Prostate gland (tissue), 2 donors: ENCODE measurements around the gene TPSD1. TPM values are rescaled to one million over a fixed set of nuclear protein-coding genes. Genes with fewer than 3 reads are reported as not detected.

Experiments used
- DNase-seq: peaks from one replicate; pipeline ENCODE4 v3.0.0-alpha.2; 2019; ENCODE audit warnings: low spot score
- H3K27ac ChIP-seq, 2 donors: fragments of 200-600 bp; sonication (generic); 2 replicates each; pipeline ENCODE4 v1.5.1; 2017 to 2019
- H3K27me3 ChIP-seq: fragments of 200-600 bp; sonication (generic); replicated peaks from 2 replicates; pipeline ENCODE4 v1.5.1; 2019; ENCODE audit not compliant: insufficient read depth
- H3K36me3 ChIP-seq, 2 donors: fragments of 200-600 bp; sonication (generic); 1 replicate in 1 of 2; 2 replicates in 1 of 2; pipeline versions ENCODE4 v1.5.1 to v1.8.1; 2017 to 2019
- H3K4me1 ChIP-seq: fragments of 200-600 bp; sonication (generic); replicated peaks from 2 replicates; pipeline ENCODE4 v1.5.1; 2019
- H3K4me3 ChIP-seq, 2 donors: fragments of 200-600 bp; sonication (generic); 2 replicates each; pipeline ENCODE4 v1.5.1; 2017 to 2019
- H3K9me3 ChIP-seq: fragments of 200-600 bp; sonication (generic); 2 replicates; pipeline ENCODE4 v1.5.1; 2017
- POLR2A ChIP-seq: fragments of 450-650 bp; IDR thresholded peaks from one replicate; pipeline ENCODE4 v1.6.1; 2016; ENCODE audit warnings: antibody characterized with exemption, mild to moderate bottlenecking
- POLR2AphosphoS5 ChIP-seq: sonication (generic); formaldehyde crosslinking; IDR thresholded peaks from one replicate; pipeline ENCODE4 v1.6.1; 2017; ENCODE audit warnings: antibody characterized with exemption
- WGBS: methylation state at CpG from one replicate; pipeline ENCODE4 v1.1.5; 2018; 5-methylcytosine and 5-hydroxymethylcytosine counted together
- intact Hi-C: fragments of 100-400 bp; cut with DNase I; formaldehyde crosslinking; loops from one replicate; pipeline ENCODE4 v1.14.2; 2022
- total RNA-seq, 2 donors: library from RNA; depleted of rRNA; stranded (reverse); fragments of >200 nt; gene quantifications; one replicate each; pipeline ENCODE4 v1.1.0, GENCODE V29; 2016
- TF ChIP-seq, protein P1 (sequence below), 4 experiments: fragments of 200-600 bp in 2 of 4; fragments of 450-650 bp in 2 of 4; sonication (generic) in 2 of 4; IDR thresholded peaks; 1 replicate in 3 of 4; 2 replicates in 1 of 4; pipeline ENCODE4 v1.5.1; 2016 to 2019; ENCODE audit warnings: antibody characterized with exemption in 4 of 4, mild to moderate bottlenecking in 2 of 4, moderate library complexity in 2 of 4

Gene TPSD1
- total RNA-seq, 2 donors from 2014 or later, result 0.82 to 1.9 TPM

DNA sequence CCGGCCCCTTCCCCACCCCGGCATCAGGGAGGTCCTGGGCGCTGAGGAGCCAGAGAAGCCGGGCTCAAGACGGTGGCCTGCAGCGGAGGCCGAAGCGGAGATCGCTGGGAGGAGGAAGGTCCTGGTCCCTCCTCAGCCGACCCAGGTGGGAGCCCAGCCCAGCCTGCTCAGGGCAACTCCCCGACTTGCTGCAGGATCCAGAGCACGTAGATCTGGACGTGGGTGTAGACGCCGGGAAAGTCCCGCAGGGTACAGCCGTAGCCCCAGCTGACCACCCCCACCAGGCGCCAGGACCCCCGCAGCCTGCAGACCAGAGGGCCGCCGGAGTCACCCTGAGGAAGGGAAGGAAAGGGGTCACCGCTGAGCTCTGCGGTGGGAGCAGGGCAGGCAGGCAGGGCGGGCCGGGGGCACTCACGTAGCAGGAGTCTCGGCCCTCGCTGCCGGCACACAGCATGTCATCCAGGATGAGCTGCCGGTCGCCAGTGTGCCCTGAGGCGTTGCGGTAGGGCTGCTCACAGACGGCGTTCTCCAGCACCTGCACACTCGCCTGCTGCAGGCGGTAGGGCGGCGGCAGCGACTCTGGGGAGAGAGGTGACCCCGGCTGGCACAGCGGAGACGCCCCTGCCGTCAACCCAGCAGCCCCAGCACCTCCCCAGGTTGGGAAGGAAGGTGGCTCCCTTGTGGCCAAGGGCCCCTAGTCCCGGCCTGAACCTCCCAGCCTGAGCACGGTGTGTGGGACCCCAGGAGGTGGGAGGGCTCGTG, 5.4 kb downstream of the TPSD1 start:
- H3K4me1 ChIP-seq, result no peaks in the 10 kb centered on the region
- TF ChIP-seq POLR2A (no peak), POLR2AphosphoS5 (no peak)
- TF ChIP-seq, protein P1, sequence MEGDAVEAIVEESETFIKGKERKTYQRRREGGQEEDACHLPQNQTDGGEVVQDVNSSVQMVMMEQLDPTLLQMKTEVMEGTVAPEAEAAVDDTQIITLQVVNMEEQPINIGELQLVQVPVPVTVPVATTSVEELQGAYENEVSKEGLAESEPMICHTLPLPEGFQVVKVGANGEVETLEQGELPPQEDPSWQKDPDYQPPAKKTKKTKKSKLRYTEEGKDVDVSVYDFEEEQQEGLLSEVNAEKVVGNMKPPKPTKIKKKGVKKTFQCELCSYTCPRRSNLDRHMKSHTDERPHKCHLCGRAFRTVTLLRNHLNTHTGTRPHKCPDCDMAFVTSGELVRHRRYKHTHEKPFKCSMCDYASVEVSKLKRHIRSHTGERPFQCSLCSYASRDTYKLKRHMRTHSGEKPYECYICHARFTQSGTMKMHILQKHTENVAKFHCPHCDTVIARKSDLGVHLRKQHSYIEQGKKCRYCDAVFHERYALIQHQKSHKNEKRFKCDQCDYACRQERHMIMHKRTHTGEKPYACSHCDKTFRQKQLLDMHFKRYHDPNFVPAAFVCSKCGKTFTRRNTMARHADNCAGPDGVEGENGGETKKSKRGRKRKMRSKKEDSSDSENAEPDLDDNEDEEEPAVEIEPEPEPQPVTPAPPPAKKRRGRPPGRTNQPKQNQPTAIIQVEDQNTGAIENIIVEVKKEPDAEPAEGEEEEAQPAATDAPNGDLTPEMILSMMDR (IDR thresholded peaks at IDR 0.05), result no peak
- intact Hi-C loops, result no loop called here
- DNase-seq, result no peak
- WGBS, result 15% methylated on average over 43 of the region's 47 CpGs
- no peaks in the 10 kb centered on the region for H3K36me3 ChIP-seq
- H3K4me3 ChIP-seq, result no peak overlapping the region
- no peak overlapping the region for H3K27ac ChIP-seq
- peaks cover 21% of the 10 kb centered on the region for H3K27me3 ChIP-seq
- no peaks in the 10 kb centered on the region for H3K9me3 ChIP-seq

DNA sequence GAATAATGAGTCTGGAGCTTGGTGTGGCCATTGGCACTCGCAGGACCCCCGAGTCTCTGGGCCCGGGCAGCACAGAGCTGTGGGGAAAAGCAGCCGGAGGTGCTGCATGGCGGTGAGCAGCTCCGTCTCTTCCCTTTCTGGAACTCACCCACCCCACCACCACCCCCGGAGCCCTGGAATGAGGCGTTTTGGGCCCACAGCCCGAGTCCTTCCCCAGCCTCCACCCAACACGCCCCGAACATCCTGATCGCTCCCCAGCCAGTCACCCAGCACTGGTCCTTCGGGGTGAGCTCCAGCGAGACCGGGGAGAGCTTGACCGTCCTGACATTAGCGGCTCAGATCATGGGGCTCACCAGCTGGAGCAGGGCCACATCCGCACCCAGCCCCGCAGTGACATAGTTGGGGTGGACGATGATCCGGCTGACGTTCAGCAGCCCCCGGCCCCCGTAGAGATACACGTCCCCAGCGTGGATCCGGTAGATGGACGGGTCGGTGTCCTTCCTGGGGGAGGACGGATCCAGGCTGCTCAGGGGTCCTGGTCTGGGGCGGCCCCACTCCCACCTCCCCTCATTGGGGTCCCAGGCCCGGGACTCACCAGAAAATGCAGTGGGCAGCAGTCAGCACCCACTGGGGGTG, 6.5 kb downstream of the TPSD1 start:
- no peak overlapping the region for H3K4me3 ChIP-seq
- H3K27me3 ChIP-seq, result peaks cover 21% of the 10 kb centered on the region
- TF ChIP-seq POLR2AphosphoS5, result no peak
- no peak for TF ChIP-seq POLR2A
- TF ChIP-seq, protein P1 (IDR thresholded peaks at IDR 0.05), result no peak
- intact Hi-C loops, result no loop called here
- 82% methylated on average over 32 of the region's 32 CpGs for WGBS
- DNase-seq, result no peak
- no peak overlapping the region for H3K27ac ChIP-seq
- H3K9me3 ChIP-seq, result no peaks in the 10 kb centered on the region
- H3K4me1 ChIP-seq, result no peaks in the 10 kb centered on the region
- no peaks in the 10 kb centered on the region for H3K36me3 ChIP-seq

DNA sequence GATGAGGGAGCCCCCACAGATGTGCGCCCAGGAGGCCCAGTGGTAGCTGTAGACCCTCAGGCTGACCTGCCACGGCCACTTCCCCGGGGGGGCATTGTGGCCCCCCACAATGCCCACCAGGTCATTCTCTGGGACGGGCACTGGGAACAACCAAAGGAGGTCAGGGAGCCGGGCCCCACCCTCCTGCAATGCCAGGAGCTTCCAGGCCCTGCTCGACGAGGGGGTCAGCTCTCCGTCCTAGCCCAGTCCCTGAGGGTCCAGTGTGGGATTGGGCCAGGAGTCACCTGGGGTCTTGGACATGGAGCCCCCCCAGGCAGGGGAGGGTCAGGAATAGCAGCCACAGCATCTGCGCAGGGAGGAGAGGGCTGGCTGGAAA, 7.0 kb downstream of the TPSD1 start:
- Histone ChIP-seq H3K27ac (no peak overlapping the region), H3K9me3 (no peaks in the 10 kb centered on the region), H3K4me3 (no peak overlapping the region), H3K4me1 (no peaks in the 10 kb centered on the region), H3K36me3 (no peaks in the 10 kb centered on the region), H3K27me3 (peaks cover 21% of the 10 kb centered on the region)
- intact Hi-C loops, result no loop called here
- no peak for DNase-seq
- WGBS, result 85% methylated on average over 9 of the region's 9 CpGs
- TF ChIP-seq POLR2A, result no peak

DNA sequence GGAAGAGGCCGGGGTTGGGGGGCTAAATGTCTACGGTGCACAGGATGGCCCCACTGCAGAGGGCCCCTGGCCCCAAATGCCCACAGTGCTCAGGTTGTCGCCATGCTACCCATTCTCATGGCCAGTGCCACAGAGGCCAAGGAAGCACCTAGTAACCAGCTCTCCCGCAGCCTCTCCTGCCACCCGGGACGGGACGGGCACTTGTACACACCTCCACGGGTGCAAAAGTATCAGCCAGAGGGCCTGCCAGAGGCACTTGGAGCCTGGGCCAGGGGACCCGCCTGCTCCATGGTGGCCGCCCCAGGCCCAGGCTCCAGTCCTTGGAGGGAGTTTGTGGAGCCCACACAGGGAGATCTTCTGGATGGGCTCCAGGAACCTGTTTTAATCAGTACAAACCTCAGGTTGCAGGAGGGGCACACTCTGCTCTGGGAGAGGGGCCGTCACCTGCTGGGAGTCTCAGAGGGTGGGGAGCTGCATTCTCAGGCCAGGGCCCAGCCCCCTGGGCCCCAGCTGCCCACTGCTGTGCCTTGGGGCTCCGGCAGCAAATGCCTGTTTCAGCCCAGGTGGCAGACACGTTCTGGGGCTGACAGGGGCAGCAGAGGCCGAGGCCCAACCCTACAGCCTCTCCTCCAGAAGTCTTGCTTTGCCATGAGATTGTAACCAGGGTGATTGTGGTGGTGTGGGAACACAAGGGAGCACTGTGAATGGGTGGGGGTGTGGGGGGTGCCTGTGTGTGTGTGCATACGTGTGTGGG, 7.9 kb downstream of the TPSD1 start:
- H3K4me1 ChIP-seq, result no peaks in the 10 kb centered on the region
- intact Hi-C loops, result no loop called here
- no peak for DNase-seq
- no peak overlapping the region for H3K27ac ChIP-seq
- 54% methylated on average over 14 of the region's 15 CpGs for WGBS
- H3K4me3 ChIP-seq, result no peak overlapping the region
- no peaks in the 10 kb centered on the region for H3K9me3 ChIP-seq
- H3K27me3 ChIP-seq, result peaks cover 21% of the 10 kb centered on the region
- no peaks in the 10 kb centered on the region for H3K36me3 ChIP-seq
- no peak for TF ChIP-seq POLR2AphosphoS5
- TF ChIP-seq POLR2A, result no peak
- TF ChIP-seq, protein P1 (IDR thresholded peaks at IDR 0.05), result no peak

DNA sequence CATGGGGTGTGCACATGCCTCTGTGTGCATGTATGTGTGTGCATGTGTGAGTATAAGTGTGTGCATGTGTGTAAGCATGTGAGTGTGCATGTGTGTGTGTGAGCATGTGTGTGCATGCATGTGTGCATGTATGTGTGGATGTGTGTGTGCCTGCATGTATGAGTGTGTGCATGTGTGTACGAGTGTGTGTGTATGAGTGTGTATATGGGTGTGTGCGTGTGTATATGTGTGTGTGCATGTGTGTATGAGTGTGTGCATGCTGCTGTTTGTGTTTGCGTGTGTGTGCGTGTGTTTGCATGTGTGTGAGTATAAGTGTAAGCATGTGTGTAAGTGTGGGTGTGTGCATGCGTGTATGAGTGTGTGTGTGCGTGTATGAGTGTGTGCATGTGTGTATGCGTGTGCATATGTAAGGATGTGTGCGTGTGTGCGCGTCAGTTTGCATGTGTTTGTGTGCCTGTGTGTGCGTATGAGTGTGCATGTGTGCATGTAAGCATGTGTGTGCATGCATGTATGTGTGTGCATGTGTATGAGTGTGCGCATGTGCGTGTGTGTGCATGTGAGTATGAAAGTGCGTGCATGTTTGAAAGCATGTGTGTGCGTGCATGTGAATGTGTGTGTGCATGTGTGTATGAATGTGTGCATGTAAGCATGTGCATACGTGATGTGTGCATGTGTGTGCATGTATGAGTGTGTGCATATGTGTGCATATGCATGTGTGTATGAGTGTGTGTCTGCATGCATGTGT, 8.6 kb downstream of the TPSD1 start:
- Histone ChIP-seq H3K36me3 (no peaks in the 10 kb centered on the region), H3K4me3 (no peak overlapping the region), H3K9me3 (no peaks in the 10 kb centered on the region), H3K27me3 (peaks cover 21% of the 10 kb centered on the region), H3K27ac (no peak overlapping the region), H3K4me1 (no peaks in the 10 kb centered on the region)
- intact Hi-C loops, result no loop called here
- no peak for DNase-seq
- TF ChIP-seq POLR2AphosphoS5, result no peak
- TF ChIP-seq POLR2A, result no peak
- TF ChIP-seq, protein P1 (IDR thresholded peaks at IDR 0.05), result no peak
- WGBS, result 90% methylated on average over 16 of the region's 16 CpGs
